KBM-7 (cell line): ENCODE measurements around the gene TRAF2.

Source experiments
- DNase-seq: peaks from one replicate; pipeline ENCODE4 v3.0.0-alpha.2; 2015
- in situ Hi-C: fragments of 300-500 bp; cut with MboI; formaldehyde crosslinking; loops from 2 replicates; pipeline ENCODE4 v1.14.3; 2020; ENCODE audit warnings: low sequenced_read_pairs, low pct_unique_long_range_greater_than_20kb, mixed read lengths

TRAF2 gene

GRCh38 chr9:136943291-136944211 is 57.2 kb downstream of the TRAF2 start:
- peak; percentile 38 for DNase-seq
- in situ Hi-C loops: no loop called here

- in situ Hi-C loops: no loop called here
Measured at GRCh38 chr9:136944212-136944518, 57.8 kb downstream of the TRAF2 start.

GRCh38 chr9:136944519-136945332 is 58.4 kb downstream of the TRAF2 start, which contains the start of the genes C8G and FBXW5:
C8G (plus strand) TSS chr9:136945243; CDS start chr9:136945321, 78 bp downstream.
FBXW5 (minus strand) TSS chr9:136944738; CDS start chr9:136944083, 655 bp downstream.
- peak; percentile 91 for DNase-seq
- in situ Hi-C loops: no loop called here

More at GRCh38 chr9:136944212-136944518, 57.8 kb downstream of the TRAF2 start:
- DNase-seq: peak; percentile 50

GRCh38 chr9:136945333-136946227 is 59.3 kb downstream of the TRAF2 start:
- in situ Hi-C loops: no loop called here
- no peak for DNase-seq

- no peak for DNase-seq
- in situ Hi-C loops: no loop called here
Measured at GRCh38 chr9:136946228-136947027, 60.1 kb downstream of the TRAF2 start.

DNA sequence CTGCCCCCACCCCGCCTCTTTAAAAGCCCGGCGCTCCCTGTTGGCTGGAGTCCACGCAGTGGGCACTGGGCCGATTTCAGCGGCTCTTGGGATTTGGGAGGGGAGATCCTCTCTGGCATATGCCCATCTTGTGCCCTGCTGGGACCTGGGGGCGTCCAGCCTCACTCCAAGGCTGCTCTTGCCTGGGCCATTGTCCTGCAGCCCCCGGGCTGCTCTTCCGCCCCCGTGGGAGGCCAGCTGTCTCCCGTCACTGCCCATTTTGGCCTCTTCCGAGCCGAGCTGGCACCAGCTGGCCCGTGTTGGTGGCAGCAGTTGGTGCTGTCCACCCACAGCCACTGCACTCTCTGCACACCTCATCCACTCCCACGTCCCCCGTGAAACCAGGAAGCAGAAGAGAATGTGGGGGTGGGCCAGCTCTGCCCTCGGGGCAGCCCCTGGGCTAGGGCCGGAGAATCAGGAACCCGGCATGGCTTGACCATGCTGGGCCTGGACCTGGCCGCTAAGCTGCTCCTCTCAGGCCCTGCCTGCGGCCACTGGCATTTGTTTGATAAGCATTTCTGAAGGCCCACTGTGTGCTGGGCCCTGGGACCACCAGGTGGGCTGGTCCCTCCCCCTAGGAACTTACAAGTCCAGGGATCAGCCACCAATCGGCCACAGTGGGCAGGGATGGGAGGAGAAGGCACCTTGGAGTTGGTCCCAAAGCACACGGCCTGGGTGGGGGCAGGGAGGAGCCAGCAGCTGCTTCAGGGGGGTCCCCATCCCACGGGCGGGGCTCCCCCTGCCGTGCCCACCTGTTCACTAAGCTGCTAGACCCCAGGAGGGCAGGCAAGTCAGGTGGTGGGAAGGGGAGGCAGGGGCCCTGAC is 60.9 kb downstream of the TRAF2 start:
- DNase-seq: no peak
- in situ Hi-C loops: no loop called here

- in situ Hi-C loops: no loop called here
- peak; percentile 27 for DNase-seq
Measured at GRCh38 chr9:136947955-136948510, 61.7 kb downstream of the TRAF2 start.

- in situ Hi-C loops: no loop called here
- no peak for DNase-seq
Measured at GRCh38 chr9:136949239-136949816, 63.0 kb downstream of the TRAF2 start.

GRCh38 chr9:136949817-136950655 is 63.7 kb downstream of the TRAF2 start:
- DNase-seq: peak; percentile 90
- in situ Hi-C loops: no loop called here

- DNase-seq: no peak
- in situ Hi-C loops: no loop called here
Measured at GRCh38 chr9:136950656-136951276, 64.5 kb downstream of the TRAF2 start.

- no peak for DNase-seq
- in situ Hi-C loops: no loop called here
Measured at GRCh38 chr9:136951541-136952320, 65.4 kb downstream of the TRAF2 start, which contains the start of gene LCN12. LCN12 (plus strand) TSS chr9:136952273; CDS start chr9:136952328, 55 bp downstream.

GRCh38 chr9:136952321-136952850 is 66.1 kb downstream of the TRAF2 start:
- in situ Hi-C loops: no loop called here
- DNase-seq: no peak

DNA sequence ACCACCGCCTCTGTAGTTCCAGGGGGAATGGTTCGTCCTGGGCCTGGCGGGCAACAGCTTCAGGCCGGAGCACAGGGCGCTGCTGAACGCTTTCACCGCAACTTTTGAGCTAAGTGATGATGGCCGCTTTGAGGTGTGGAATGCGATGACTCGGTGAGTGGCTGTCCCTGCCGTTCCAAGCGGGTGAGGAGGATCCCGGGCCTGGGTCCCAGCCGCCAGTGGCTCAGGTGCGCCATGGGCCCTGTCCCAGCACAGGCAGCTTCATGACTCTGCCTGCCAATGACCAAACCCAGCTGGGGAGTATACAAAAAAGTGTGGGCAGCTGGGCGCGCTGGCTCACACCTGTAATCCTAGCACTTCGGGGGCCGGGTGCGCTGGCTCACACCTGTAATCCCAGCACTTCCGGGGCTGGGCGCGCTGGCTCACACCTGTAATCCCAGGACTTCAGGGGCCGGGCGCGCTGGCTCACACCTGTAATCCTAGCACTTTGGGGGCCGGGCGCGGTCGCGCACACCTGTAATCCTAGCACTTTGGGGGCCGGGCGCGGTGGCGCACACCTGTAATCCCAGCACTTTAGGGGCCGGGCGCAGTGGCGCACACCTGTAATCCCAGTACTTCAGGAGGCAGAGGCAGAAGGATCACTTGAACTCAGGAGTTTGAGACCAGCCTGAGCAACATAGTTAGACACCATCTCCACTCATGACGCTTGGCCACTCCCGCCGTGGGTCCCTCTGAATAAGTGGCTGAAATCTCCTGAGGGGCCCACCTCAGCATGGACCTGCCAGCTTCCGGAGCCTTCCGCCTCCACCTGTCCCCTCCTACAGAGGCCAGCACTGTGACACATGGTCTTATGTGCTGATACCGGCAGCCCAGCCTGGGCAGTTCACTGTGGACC is 66.8 kb downstream of the TRAF2 start:
- no peak for DNase-seq
- in situ Hi-C loops: no loop called here
